Thoracic aorta (tissue), 2 donors: ENCODE measurements around the gene HHIP. TPM values are rescaled to one million over a fixed set of nuclear protein-coding genes. Genes with fewer than 3 reads are reported as not detected.

Experiments used
- ATAC-seq: fragments of 150-250 bp; one replicate; pipeline ENCODE4 v1.8.0; 2017; ENCODE audit warnings: low read depth; ENCODE audit not compliant: insufficient number of reproducible peaks, low FRiP score
- DNase-seq: peaks from one replicate; pipeline ENCODE4 v3.0.0-alpha.2; 2020; ENCODE audit warnings: low spot score
- H3K27ac ChIP-seq, 2 donors: fragments of 200-600 bp; sonication (generic); 1 replicate in 1 of 2; 2 replicates in 1 of 2; pipeline ENCODE4 v1.5.1; 2016; ENCODE audit warnings: mild to moderate bottlenecking in 2 of 2, moderate library complexity in 2 of 2
- H3K27me3 ChIP-seq: fragments of 200-600 bp; sonication (generic); replicated peaks from 2 replicates; pipeline ENCODE4 v1.6.0; 2016; ENCODE audit warnings: mild to moderate bottlenecking; ENCODE audit not compliant: insufficient read depth
- H3K36me3 ChIP-seq: fragments of 200-600 bp; sonication (generic); one replicate; pipeline ENCODE4 v1.5.1; 2016
- H3K4me1 ChIP-seq, 2 donors: fragments of 200-600 bp; sonication (generic); 1 replicate in 1 of 2; 2 replicates in 1 of 2; pipeline versions ENCODE4 v1.5.1 to v1.6.0; 2016; ENCODE audit warnings: low read depth in 2 of 2, mild to moderate bottlenecking in 1 of 2; ENCODE audit not compliant: control insufficient read depth in 1 of 2
- H3K4me3 ChIP-seq: fragments of 200-600 bp; sonication (generic); 2 replicates; pipeline ENCODE4 v1.5.1; 2016; ENCODE audit warnings: mild to moderate bottlenecking
- H3K9me3 ChIP-seq: fragments of 200-600 bp; sonication (generic); 2 replicates; pipeline ENCODE4 v1.5.1; 2016
- CTCF ChIP-seq: fragments of 200-600 bp; sonication (generic); IDR thresholded peaks from one replicate; pipeline ENCODE4 v1.5.1; 2019; ENCODE audit warnings: antibody characterized with exemption
- total RNA-seq, 2 donors: library from RNA; depleted of rRNA; stranded (reverse); fragments of >200 nt; gene quantifications; one replicate each; pipeline versions ENCODE4 v1.1.0 to v1.2.3, GENCODE V29; 2016

HHIP gene
- total RNA-seq, 2 donors from 2014 or later = 0.49 to 0.54 TPM

GRCh38 chr4:144644368-144645101, 1.4 kb upstream of the HHIP start:
- Histone ChIP-seq H3K4me3 (peak overlapping the region; percentile 76), H3K27ac (no peak overlapping the region), H3K4me1 (peaks cover 9 to 13% of the 10 kb centered on the region in 2 donors), H3K9me3 (no peaks in the 10 kb centered on the region), H3K36me3 (no peaks in the 10 kb centered on the region), H3K27me3 (no peaks in the 10 kb centered on the region)
- TF ChIP-seq CTCF = no peak
- ATAC-seq (no peak), DNase-seq (no peak)

GRCh38 chr4:144645102-144645630, 790 bp upstream of the HHIP start:
- Histone ChIP-seq H3K9me3 (no peaks in the 10 kb centered on the region), H3K27me3 (no peaks in the 10 kb centered on the region), H3K4me3 (peak overlapping the region; percentile 76), H3K36me3 (no peaks in the 10 kb centered on the region), H3K4me1 (peaks cover 9 to 13% of the 10 kb centered on the region in 2 donors), H3K27ac (no peak overlapping the region)
- no peak for DNase-seq
- ATAC-seq = no peak
- no peak for TF ChIP-seq CTCF

GRCh38 chr4:144646523-144647094, 653 bp downstream of the HHIP start:
- Histone ChIP-seq H3K36me3 (no peaks in the 10 kb centered on the region), H3K4me1 (peaks cover 9 to 13% of the 10 kb centered on the region in 2 donors), H3K27me3 (no peaks in the 10 kb centered on the region), H3K27ac (no peak overlapping the region), H3K9me3 (no peaks in the 10 kb centered on the region), H3K4me3 (peak overlapping the region; percentile 76)
- no peak for ATAC-seq
- DNase-seq = no peak
- peak; percentile 10 for TF ChIP-seq CTCF

- no peak for ATAC-seq
- peak overlapping the region; percentile 76 for H3K4me3 ChIP-seq
- H3K9me3 ChIP-seq = no peaks in the 10 kb centered on the region
- TF ChIP-seq CTCF = no peak
- H3K36me3 ChIP-seq = no peaks in the 10 kb centered on the region
- no peaks in the 10 kb centered on the region for H3K27me3 ChIP-seq
- no peak for DNase-seq
- H3K4me1 ChIP-seq = peaks cover 9 to 13% of the 10 kb centered on the region in 2 donors
- H3K27ac ChIP-seq = no peak overlapping the region
These were observed 1.2 kb downstream of the HHIP start for GRCh38 chr4:144647095-144647561.

- no peaks in the 10 kb centered on the region for H3K27me3 ChIP-seq
These were observed 1.6 kb downstream of the HHIP start for GRCh38 chr4:144647590-144647989.

More at GRCh38 chr4:144647590-144647989, 1.6 kb downstream of the HHIP start:
- Histone ChIP-seq H3K9me3 (no peaks in the 10 kb centered on the region), H3K36me3 (no peaks in the 10 kb centered on the region), H3K4me3 (peak overlapping the region; percentile 76), H3K27ac (no peak overlapping the region), H3K4me1 (peaks cover 9 to 13% of the 10 kb centered on the region in 2 donors)
- ATAC-seq (no peak), DNase-seq (no peak)
- TF ChIP-seq CTCF = no peak
